Measurements from ENCODE around the gene IL17A. TPM values are rescaled to one million over a fixed set of nuclear protein-coding genes. Genes with fewer than 3 reads are reported as not detected.

Gene IL17A
- total RNA-seq: not detected
- long read RNA-seq: 0 reads

DNA sequence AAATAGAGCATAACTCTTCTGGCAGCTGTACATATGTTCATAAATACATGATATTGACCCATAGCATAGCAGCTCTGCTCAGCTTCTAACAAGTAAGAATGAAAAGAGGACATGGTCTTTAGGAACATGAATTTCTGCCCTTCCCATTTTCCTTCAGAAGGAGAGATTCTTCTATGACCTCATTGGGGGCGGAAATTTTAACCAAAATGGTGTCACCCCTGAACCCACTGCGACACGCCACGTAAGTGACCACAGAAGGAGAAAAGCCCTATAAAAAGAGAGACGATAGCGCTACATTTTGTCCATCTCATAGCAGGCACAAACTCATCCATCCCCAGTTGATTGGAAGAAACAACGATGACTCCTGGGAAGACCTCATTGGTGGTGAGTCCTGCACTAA lies at the start of gene IL17A:
TSS of gene IL17A (plus strand) at position 301 of the 400 bp plus-strand sequence. CDS start at position 358, 57 bp downstream.
- TF ChIP-seq, protein P1, sequence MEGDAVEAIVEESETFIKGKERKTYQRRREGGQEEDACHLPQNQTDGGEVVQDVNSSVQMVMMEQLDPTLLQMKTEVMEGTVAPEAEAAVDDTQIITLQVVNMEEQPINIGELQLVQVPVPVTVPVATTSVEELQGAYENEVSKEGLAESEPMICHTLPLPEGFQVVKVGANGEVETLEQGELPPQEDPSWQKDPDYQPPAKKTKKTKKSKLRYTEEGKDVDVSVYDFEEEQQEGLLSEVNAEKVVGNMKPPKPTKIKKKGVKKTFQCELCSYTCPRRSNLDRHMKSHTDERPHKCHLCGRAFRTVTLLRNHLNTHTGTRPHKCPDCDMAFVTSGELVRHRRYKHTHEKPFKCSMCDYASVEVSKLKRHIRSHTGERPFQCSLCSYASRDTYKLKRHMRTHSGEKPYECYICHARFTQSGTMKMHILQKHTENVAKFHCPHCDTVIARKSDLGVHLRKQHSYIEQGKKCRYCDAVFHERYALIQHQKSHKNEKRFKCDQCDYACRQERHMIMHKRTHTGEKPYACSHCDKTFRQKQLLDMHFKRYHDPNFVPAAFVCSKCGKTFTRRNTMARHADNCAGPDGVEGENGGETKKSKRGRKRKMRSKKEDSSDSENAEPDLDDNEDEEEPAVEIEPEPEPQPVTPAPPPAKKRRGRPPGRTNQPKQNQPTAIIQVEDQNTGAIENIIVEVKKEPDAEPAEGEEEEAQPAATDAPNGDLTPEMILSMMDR (IDR thresholded peaks at IDR 0.05; ENCODE audit: borderline replicate concordance): no peak
- no peak within 1 kb of the TSS for H3K27ac ChIP-seq (replicated peaks)
- DNase-seq: no peak
- no peaks in the 10 kb centered on the region for H3K36me3 ChIP-seq
- H3K4me3 ChIP-seq: no peak within 1 kb of the TSS
- no peaks in the 10 kb centered on the region for H3K9me3 ChIP-seq (replicated peaks)
- intact Hi-C loops (cut with micrococcal nuclease): no loop called here
- H3K27me3 ChIP-seq (ENCODE audit: low read depth): no peaks in the 10 kb centered on the region
- no peaks in the 10 kb centered on the region for H3K4me1 ChIP-seq

DNA sequence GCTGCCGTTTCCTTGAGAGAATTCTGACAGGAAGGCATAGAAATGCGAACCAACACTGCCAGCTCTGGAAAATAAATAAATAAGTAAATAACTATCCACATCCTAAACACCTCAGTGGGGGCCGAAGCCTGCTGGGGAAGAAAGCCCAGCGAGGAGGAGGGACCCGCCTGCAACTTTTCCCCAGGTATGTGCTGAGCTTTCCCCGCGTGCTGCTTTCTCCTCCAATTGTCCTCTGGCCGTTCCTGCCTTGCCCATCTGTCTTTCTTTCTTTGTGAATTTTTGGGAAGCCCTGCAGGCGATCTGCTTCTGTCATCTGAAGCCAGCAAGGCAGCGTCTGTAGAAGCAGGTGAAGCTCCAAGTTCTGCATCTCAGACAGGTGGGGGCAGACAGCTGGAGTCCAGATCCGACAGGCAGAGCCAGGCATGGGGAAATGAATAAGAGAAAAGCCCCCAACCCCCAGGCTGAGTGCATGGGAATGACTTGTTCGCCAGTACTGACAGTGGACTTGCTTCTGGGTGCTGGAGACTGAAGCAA lies 49.2 kb upstream of the IL17A start:
- no peaks in the 10 kb centered on the region for H3K9me3 ChIP-seq (replicated peaks)
- peaks cover 7% of the 10 kb centered on the region for H3K4me1 ChIP-seq
- H3K27me3 ChIP-seq (ENCODE audit: low read depth): no peaks in the 10 kb centered on the region
- no peak for DNase-seq
- H3K4me3 ChIP-seq: no peak overlapping the region
- H3K36me3 ChIP-seq: no peaks in the 10 kb centered on the region
- H3K27ac ChIP-seq (replicated peaks): no peak overlapping the region
- TF ChIP-seq, protein P1 (IDR thresholded peaks at IDR 0.05; ENCODE audit: borderline replicate concordance): no peak
- intact Hi-C loops (cut with micrococcal nuclease): no loop called here

DNA sequence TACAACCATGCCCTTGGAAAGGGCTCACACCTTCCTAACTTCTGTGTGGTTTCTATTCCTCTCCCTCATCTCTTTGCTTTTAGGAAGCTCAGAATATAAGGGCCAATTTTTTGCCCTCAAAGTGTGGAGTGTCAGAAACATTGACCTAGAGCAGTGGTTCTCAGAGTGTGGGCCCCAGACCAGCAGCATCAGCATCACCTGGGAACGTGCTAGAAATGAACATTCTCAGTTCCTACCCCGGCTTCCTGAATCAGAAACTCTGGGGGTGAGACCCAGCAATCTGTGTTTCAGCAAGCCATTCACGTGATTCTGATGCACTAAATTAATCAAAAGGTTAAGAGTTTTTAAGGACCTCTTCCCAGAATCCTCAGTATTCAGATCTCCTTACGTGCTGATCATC lies 47.9 kb upstream of the IL17A start:
- Histone ChIP-seq H3K36me3 (no peaks in the 10 kb centered on the region), H3K9me3 (replicated peaks) (no peaks in the 10 kb centered on the region), H3K4me1 (peaks cover 7% of the 10 kb centered on the region), H3K27me3 (ENCODE audit: low read depth) (no peaks in the 10 kb centered on the region), H3K27ac (replicated peaks) (no peak overlapping the region), H3K4me3 (no peak overlapping the region)
- TF ChIP-seq, protein P1 (IDR thresholded peaks at IDR 0.05; ENCODE audit: borderline replicate concordance): no peak
- DNase-seq: no peak
- intact Hi-C loops (cut with micrococcal nuclease): no loop called here

DNA sequence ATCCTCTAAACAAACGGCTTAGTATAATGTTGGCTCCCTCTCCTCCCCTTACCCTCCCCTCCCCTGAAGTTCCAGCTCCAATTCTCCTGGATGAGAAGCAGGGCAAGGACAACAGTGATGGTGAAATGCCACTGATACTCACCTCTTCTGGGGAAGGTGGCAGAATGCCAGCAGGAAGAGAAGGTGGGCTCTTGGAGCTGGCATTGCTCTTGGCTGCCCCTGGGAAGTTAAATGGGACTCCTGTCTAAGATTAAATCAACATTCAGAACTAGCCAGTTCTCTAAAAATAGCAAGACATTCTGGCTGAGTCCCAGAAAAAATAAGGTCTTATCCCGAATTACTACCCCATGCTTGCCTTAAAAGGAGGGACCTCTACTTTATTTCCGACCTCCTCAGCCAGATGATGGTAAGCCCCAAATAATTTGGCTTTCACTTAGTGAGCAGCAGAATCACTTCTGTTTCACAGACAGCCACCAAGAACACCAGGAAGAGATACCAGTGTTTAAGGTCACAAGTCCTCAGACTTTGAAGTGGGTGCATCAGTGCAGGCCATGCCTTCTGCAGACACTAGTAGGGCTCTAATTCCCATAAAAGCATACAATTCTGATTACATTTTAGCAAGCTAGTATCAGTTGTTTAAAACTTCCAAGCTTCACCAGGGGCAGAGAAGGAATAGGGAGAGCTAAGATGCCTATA lies 46.0 kb upstream of the IL17A start:
- intact Hi-C loops (cut with micrococcal nuclease): no loop called here
- no peak overlapping the region for H3K4me3 ChIP-seq
- no peak for DNase-seq
- no peaks in the 10 kb centered on the region for H3K36me3 ChIP-seq
- TF ChIP-seq, protein P1 (IDR thresholded peaks at IDR 0.05; ENCODE audit: borderline replicate concordance): no peak
- peaks cover 7% of the 10 kb centered on the region for H3K4me1 ChIP-seq
- H3K27me3 ChIP-seq (ENCODE audit: low read depth): peaks cover 8% of the 10 kb centered on the region
- H3K27ac ChIP-seq (replicated peaks): no peak overlapping the region
- H3K9me3 ChIP-seq (replicated peaks): no peaks in the 10 kb centered on the region

DNA sequence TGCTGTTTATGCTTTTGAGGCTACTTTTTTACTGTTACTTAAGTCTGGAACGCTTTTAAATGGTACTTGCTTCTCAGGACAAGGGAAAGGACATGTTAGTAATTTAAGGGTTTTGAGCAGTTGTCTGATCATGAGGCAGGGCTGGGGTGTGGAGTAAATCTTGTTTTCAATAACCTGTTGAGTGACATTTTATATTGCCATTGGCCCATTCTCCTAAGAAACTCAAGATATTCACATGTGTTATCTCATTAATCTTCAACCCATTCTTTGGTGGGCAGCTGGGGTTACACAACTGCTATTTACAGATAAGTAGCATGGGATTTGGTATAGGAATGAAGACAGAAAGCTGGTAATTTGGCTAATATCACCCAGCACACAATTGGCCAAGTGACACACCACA lies 44.6 kb upstream of the IL17A start:
- Histone ChIP-seq H3K36me3 (no peaks in the 10 kb centered on the region), H3K4me3 (no peak overlapping the region), H3K4me1 (peaks cover 7% of the 10 kb centered on the region), H3K27ac (replicated peaks) (no peak overlapping the region), H3K27me3 (ENCODE audit: low read depth) (peaks cover 13% of the 10 kb centered on the region), H3K9me3 (replicated peaks) (no peaks in the 10 kb centered on the region)
- DNase-seq: no peak
- TF ChIP-seq, protein P1 (IDR thresholded peaks at IDR 0.05; ENCODE audit: borderline replicate concordance): no peak
- intact Hi-C loops (cut with micrococcal nuclease): no loop called here

All from left ventricle myocardium inferior (tissue), 1 donor.